HG02759 (cell line): ENCODE data around the gene ITGB1.
"Not testable (repeated sequence)": the region's sequence is repeated elsewhere in the genome, so short reads cannot be mapped to it uniquely, and the experiment has no call there.

Source experiments
- ATAC-seq: cut with Tn5 transposase; IDR thresholded peaks from one replicate; pipeline ENCODE4 v1.9.1; 2021; ENCODE audit warnings: mild to moderate bottlenecking, moderate library complexity; ENCODE audit not compliant: unreplicated experiment

The ITGB1 gene

GRCh38 chr10:32958085-32959005, at the start of gene ITGB1:
ITGB1 (minus strand) TSS chr10:32958230; CDS start chr10:32935558, 22,672 bp downstream.
- peak; percentile 82 for ATAC-seq

GRCh38 chr10:33006342-33006887, 48.4 kb upstream of the ITGB1 start:
- ATAC-seq, result no peak

DNA sequence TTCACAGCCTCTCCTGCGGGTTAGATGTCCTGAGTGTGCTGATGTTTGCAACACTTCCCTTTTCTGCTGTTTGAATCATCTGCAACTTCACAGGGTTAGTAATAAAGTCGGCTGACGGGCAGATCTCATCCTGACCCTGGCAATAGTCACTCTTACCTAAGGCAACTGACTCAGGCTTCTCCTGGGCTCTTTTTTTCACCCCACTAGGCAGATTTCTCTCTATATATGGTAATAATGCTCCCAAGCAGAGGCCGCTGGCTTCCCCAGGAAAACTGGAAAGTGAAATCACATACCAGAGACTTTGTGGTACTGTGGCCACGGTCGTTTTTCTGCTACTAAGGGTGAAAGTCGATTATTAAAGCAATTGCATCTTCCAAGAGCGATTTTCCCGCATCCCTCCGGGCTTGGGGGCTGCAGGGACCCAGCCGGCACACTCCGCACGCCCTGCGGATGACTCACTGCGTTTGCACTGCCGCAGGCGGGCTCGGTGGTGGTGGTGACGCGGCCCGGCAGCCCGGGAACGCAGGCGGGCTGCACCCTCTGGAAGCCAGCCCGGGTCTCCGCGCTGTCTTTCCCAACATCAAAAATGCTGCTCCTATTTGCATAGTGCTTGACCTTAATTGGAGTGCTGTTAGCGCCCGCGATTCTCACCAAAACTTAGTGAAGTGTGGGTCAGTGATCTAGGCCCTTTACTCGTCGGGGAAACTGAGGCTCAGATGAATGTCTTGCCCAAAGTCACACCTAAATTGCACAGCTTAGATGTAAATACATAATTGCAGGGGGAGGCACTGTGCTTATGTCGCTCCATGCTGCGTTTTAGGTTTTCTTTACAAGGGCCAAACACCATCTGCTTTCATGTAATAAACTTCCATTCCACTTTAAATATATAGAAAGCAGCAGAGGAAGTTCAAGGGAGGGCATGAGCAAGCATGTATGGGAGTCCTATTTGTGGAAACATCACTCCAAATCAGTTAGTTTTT, 47.6 kb upstream of the ITGB1 start:
- peak; percentile 78 for ATAC-seq

DNA sequence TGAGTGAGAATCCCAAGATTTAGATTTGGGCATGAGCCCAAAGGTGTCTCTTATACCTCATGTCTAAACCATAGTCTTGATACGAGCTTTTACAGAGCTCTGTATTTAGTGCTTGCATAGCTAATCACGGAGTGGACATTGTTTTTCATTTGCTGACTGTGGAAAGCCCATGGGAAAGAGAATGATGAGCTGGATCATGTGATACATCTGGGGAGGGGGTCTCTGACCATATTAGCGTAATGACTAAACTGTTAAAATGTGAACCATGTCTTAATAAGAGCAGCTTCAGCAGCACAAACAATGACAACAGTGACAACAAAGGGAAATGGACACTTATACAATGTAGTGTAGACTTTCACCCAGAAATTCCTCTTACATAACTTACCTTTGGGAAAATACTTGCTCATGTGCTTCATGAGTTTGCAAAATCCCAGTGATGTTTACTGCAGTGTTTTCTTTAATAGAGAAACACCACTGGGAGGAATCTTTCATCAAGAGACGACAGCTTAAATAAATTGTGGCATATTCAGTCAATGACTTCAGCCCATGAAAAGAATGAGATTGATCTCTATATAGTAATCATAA, 44.0 kb upstream of the ITGB1 start:
- ATAC-seq, result no peak

GRCh38 chr10:32998060-32998581, 40.1 kb upstream of the ITGB1 start:
- ATAC-seq, result not testable (repeated sequence)

- peak; percentile 86 for ATAC-seq
Measured at GRCh38 chr10:32995751-32996150, 37.7 kb upstream of the ITGB1 start.

DNA sequence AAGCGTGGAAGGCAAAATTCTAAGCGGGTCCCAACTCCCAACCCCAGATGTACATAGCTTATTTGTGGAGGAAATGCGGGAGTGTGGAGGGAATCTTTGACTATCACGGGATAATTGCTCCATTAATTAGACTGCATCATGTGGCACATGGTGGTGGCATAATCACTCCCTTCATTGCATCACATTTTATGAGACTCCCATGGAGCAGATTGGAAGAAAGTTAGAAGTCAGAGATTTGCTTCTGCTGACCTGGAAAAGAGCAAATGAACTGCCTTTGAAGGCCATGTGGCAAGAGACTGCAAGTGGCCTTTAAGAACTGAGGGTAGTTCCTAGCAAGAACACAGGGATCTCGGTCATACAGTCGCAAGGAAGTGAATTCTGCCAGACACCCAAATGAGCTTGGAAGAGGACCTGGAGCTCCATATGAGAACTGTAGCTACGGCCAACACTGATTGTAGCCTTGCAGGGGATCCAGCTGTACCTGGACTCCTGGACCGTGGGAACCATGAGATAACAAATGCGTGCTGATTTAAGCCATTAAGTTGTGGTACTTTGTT, 37.1 kb upstream of the ITGB1 start:
- ATAC-seq, result no peak

GRCh38 chr10:32994632-32995031, 36.6 kb upstream of the ITGB1 start:
- ATAC-seq, result not testable (repeated sequence)

DNA sequence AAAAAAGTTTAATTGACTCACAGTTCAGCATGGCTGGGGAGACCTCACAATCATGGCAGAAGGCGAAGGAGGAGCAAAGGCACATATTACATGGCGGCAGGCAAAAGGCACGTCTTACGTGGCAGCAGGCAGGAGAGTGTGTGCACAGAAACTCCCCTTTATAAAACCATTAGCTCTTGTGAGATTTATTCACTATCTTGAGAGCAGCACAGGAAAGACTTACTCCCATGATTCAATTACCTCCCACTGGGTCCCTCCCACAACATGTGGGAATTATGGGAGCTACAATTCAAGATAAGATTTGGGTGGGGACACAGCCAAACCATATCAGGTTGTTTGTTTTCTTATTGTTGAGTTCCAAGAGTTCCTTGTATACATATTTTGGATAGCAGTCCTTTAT, 34.3 kb upstream of the ITGB1 start:
- ATAC-seq, result not testable (repeated sequence)

DNA sequence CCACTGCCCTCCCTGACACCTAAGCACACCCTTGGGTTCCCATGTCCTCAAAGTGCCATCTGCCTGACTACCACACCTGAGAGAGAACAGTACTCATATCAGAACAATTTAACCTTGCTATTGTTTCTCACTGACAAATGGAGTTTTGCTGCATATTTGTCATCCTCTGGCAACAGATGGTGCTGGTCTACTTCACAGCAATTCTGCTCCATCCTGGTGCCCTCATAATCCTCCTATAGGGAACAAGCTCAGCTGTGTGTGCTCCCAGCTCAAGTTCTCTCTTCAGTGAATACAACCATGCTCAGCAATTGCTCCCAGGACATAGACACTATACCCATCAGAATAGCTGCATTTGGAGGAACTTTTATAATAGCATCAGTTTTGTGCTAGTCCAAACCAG, 32.8 kb upstream of the ITGB1 start:
- ATAC-seq, result no peak

DNA sequence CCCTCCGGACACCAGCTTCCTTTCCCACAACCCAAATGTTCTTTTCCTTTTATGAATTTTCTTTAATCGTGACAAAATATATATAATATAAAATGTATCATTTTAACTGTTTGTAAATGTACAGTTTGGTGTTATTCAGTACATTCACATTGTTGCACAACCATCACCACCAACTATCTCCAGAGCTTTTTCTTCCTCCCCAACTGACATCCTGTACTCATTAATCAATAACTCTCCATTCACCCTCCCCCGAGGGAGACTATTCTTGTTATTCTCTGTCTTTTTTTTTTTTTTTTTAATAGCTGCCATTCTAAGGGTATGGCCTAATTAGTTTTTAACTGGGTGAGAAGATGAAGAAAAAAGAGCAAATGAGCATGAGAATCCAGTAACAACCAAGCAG, 30.6 kb upstream of the ITGB1 start:
- ATAC-seq, result no peak

DNA sequence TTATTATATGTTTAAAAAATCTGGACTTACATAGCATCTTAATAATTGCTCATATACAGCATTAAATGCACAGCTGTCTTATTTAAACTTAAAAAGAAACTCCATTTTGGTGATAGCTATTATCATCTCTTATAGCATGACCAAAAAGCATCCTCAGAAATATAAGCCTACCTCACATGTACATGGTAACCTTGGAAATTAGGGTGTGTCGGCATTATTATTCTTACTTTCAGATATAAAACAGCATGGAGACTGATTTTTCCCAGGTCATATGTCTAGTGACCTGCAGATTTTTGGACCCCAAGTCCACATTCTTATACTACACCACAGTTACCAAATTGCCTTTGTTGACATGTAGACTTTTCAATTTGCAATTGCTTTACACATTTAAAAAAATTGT, 29.1 kb upstream of the ITGB1 start:
- ATAC-seq, result no peak

DNA sequence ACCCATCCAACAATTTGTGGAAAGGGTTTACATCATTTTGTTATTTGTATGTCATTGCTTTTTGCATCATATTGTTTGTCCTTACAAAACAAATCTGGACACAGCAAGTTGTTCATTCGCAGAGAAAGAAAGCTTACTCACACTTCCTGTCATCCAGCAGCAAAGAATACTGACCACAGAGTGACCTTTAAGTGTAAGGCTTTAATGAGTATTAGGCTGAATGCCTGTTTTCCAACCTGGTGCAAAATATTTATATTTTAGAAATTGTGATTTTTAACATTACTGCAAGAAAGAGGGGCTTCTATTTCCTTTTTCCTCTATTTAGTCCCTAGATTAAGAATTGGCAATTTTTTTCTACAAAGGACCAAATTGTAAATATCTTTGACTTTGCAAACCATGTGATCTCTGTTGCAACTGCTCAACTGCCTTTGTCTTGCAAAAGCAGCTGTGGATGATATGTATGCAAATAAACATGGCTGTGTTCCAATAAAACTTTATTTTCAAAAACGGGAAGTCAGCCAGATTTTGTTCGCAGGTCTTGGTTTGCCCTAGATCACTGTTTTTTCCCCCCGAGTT, 27.8 kb upstream of the ITGB1 start:
- ATAC-seq, result no peak

- no peak for ATAC-seq
Measured at GRCh38 chr10:32985341-32985764, 27.3 kb upstream of the ITGB1 start.

GRCh38 chr10:32984003-32984600, 26.1 kb upstream of the ITGB1 start:
- ATAC-seq, result no peak

GRCh38 chr10:32982911-32983909, 25.2 kb upstream of the ITGB1 start:
- ATAC-seq, result no peak

DNA sequence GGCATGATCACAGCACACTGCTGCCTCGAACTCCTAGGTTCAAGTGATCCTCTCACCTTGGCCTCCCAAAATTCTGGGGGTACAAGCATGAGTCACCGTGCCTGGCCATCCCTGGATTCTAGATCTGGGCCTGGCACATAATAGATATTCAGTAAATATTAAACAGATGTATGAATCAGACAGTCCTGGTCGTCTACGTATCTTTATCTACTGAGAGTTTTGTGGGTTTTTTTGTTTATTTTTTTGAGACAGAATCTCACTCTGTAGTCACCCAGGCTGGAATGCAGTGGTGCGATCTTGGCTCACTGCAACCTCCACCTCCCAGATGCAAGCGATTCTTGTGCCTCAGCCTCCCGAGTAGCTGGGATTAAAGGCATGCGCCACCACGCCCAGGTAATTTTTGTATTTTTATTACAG, 24.3 kb upstream of the ITGB1 start:
- no peak for ATAC-seq

DNA sequence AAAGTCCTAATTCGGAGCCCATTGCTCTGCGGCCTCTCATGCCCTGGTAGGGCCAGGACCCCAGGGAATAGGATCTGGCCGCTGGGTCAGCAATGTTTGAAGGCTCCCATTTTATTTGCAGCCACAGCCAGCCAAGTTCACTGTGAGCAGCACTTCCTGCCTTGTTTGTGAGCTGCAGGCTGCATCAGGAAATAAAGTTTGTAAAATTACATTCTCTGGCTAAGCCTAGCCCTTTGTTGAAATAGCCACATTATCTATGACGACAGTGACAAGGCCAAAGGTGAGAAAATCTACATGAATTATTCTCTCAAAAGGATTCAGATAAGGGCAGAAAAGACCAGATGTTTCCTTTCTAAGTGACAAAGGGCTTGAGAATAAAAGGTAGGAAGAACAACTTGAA, 23.7 kb upstream of the ITGB1 start:
- no peak for ATAC-seq
